GM21737 (cell line): ENCODE data around the gene MMP12.
"Not testable (repeated sequence)": the region's sequence is repeated elsewhere in the genome, so short reads cannot be mapped to it uniquely, and the experiment has no call there.

ENCODE experiments used
- ATAC-seq: cut with Tn5 transposase; IDR thresholded peaks from one replicate; pipeline ENCODE4 v1.9.1; 2021; ENCODE audit warnings: mild to moderate bottlenecking, moderate library complexity; ENCODE audit not compliant: unreplicated experiment

MMP12 gene

DNA sequence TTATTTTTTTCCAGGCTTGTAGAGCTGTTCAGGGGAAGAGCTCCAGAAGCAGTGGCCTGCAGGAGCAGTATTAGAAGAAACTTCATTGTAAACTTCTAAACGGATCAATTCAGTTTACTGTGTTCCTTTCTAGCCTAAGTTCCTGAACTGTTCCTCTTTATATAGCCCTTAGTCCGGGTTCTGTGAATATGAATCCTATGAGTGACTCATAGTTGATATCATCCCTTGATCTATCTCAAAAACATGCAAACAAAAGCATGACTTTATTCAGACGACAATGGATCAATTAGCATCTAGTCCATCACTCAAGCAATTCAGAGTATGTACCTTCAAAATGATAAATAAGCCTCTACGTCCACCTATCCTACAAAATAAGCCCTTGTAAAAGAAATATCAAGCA, at the start of gene MMP12:
MMP12 (minus strand) TSS at position 131 of the 400 bp plus-strand sequence; CDS start at position 86, 45 bp downstream.
- ATAC-seq: no peak

- ATAC-seq: no peak
These were observed 46.9 kb upstream of the MMP12 start for GRCh38 chr11:102921587-102922220.

- ATAC-seq: peak; percentile 69
These were observed 45.4 kb upstream of the MMP12 start for GRCh38 chr11:102920118-102920684.

DNA sequence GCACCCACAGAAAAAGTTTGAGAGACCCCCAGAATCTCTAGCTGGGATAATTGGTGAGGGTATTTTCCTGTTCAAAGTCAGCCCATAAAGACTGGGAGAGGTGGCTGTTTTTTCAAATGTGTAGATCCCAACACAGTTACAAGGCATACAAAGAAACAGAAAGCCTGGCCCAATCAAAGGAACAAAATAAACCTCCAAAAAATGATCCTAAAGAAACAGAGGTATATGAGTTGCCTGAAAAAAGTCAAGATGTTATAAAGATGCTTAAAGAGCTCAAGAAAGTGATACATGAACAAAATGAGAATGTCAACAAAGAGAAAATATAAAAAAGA, 40.2 kb upstream of the MMP12 start:
- ATAC-seq: no peak

- ATAC-seq: no peak
These were observed 39.7 kb upstream of the MMP12 start for GRCh38 chr11:102914238-102915043.

GRCh38 chr11:102912482-102912830, 37.7 kb upstream of the MMP12 start:
- no peak for ATAC-seq

DNA sequence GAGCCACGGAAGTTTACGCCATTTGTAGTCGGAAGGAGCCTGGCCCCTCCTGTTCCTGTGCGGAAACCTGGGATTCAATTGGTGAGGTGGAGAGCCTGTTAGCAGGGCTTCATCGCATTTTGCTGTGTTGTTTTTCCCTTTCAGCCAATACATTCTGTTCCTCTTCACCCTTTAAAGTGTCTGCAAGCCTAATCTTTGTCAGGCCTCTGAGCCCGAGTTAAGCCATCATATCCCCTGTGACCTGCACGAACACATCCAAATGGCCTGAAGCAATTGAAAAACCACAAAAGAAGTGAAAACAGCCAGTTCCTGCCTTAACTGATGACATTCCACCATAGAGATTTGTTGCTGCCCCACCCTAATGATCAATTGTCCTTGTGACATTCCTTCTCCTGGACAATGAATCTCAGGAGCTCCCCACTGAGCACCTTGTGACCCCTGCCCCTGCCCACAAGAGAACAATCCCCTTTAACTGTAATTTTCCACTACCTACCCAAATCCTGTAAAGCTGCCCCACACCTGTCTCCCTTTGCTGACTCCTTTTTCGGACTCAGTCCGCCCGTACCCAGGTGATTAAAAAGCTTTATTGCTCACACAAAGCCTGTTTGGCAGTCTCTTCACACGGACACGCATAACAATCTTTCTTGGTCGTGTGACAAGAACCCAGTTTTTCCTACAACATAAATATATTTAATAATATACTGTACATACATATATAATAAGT, 37.1 kb upstream of the MMP12 start:
- ATAC-seq: no peak

DNA sequence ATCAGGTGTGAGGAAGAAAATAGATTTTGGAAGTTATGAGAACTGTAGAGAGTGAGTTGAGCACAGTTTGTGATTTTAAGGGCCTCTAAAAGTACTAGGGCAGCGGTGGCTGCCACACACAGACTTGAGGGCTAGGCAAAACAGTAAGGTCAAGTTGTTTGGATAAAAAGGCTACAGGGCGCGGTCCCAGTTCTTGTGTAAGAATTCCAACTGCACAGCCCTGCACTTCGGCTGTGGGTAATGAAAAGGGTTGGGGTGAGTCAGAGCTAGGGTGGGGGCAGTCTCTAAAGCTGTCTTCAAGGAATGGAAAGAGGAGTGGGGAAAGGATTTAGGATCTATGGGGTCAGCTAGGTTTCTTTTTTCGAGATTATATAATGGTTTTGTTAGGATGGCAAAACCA, 31.1 kb upstream of the MMP12 start:
- not testable (repeated sequence) for ATAC-seq

DNA sequence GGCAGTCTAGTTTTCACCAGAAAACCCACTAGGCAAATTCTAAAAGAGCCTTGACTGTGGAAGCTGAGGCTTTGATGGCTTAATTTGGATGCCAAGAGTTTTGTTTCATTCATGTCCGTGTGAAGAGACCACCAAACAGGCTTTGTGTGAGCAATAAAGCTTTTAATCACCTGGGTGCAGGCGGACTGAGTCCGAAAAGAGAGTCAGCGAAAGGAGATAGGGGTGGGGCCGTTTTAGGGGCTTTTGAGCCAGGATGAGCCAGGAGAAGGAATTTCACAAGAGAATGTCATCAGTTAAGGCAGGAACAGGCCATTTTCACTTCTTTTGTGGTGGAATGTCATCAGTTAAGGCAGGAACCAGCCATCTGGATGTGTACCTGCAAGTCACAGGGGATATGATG, 29.1 kb upstream of the MMP12 start:
- ATAC-seq: not testable (repeated sequence)

GRCh38 chr11:102900346-102900745, 25.6 kb upstream of the MMP12 start:
- ATAC-seq: no peak

- ATAC-seq: no peak
These were observed 17.0 kb upstream of the MMP12 start for GRCh38 chr11:102891736-102892135.

GRCh38 chr11:102886999-102887398, 12.2 kb upstream of the MMP12 start:
- no peak for ATAC-seq

GRCh38 chr11:102883141-102883540, 8.4 kb upstream of the MMP12 start:
- ATAC-seq: peak; percentile 15

DNA sequence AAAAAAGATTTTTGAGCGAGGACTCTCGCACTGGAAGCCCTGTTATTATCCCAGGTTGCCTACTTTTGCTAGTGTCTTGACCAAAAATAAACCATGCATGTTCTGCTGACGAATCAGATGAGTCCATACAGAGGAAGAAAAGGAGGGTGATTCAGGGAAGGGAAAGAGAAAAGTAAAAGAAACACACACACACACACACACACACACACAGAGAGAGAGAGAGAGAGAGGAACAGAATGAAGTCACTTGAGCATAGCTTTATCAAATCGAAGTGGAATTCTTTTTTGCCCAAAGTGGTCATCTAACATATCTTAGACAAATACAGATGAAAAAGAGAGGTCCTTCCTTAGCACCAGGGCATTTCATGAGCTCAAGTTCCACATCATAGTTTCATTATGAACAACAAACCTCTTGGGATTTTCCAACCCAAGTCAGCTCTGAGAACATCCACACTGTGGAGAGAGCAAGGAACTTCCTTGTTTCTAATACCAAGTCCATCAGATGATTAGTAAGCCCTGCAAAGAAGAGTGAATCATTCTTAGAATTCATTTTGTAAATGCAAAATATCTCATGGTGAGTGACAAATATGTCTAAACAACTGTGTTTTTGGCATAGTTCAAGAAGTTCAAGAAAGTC, 7.7 kb upstream of the MMP12 start:
- peak; percentile 59 for ATAC-seq

DNA sequence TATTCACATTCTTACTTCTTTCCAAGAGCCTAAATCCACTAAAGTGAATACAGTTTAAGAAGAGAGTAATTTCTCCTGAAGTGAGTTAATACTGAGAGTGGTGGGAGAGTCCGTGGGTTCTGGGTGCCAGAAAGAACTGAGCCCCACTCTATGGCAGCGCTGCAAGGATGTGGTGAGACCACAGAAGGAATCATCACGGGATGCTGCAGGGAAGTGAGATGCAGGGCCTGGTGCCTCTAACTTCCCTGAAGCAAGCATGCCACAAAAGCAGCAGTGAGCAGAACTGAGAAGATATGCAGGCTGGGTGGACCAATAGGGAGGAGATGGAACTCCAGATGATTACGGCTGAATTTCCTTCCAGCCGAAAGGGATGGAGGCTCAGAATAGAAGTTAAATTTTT, 5.0 kb upstream of the MMP12 start:
- ATAC-seq: no peak

DNA sequence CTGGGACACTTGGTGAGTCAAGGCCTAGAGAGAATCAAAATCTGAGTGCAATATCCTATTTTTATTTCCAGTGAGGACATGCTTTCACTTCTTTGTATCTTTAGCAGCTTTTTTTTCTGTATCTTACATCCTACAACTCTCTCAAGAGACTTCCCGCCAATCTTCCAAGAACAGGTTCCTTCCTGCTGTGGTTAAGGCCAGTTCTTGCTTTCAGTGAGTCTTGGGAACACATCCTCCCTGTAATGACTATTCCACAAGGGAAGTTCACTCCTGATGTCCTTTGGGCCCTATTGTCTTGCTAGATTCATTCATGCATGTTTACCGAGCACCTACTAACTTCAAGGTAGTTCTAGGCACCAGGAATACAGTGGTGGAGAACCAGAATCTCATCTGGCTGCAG, 3.8 kb upstream of the MMP12 start:
- ATAC-seq: no peak

DNA sequence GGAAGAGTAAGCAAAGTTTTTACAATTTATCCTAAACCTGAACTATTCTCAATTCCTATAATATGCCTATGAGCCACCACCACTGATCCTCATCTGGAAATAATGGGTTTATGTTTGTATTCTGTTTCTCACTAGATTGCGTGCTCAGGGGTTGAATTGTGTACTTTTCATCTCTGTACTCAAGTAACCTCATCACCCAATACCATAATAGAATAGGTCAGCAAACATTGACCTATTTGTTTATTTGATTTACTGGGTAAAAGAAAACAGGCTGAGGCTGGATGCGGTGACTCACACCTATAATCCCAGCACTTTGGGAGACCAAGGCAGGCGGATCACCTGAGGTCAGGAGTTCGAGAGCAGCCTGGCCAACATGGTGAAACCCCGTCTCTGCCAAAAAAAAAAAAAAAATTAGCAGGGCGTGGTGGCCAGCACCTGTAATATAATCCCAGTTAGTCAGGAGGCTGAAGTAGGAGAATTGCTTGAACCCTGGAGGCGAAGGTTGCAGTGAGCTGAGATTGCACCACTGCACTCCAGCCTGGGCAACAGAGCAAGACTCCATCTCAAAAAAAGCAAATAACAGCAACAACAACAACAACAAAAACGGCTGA, 5.3 kb downstream of the MMP12 start:
- not testable (repeated sequence) for ATAC-seq

DNA sequence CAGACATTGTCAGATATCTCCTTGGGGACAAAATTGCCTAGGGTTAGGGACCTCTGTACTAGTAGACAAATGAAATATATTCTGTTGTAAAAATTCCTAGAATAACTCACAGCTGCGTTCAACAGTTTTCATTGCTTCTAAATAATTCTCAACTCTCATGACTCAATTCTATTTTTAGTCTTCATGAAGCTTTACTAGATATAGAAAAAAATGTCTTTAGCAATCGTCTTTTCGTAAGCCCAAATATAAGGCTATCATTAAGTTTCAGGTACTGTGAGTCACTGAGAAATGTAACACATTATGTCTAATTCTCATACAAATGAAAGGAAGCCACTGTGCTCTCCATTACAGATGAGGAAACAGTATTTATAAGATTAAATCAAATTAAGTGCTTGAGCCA, 6.4 kb downstream of the MMP12 start:
- no peak for ATAC-seq

- ATAC-seq: no peak
These were observed 10.1 kb downstream of the MMP12 start for GRCh38 chr11:102864724-102865123.

DNA sequence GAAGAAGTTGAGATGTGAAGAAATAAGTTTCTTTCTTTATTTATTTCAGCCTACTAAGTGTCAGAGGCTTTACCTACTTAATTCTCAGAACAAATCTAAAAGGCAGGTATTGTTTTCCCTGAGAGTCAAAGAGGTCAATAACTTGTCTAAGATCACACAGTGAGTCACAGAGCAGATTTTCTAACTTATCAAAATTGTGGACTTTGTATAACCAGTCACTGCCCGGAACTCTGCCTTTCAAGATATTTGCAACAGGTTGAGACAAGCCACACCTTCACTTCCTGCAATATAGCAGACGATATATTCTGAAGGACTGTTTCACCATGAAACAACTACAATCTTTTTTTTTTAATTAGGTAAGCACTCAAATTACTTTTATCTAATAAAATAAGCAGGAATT, 20.8 kb downstream of the MMP12 start:
- no peak for ATAC-seq

DNA sequence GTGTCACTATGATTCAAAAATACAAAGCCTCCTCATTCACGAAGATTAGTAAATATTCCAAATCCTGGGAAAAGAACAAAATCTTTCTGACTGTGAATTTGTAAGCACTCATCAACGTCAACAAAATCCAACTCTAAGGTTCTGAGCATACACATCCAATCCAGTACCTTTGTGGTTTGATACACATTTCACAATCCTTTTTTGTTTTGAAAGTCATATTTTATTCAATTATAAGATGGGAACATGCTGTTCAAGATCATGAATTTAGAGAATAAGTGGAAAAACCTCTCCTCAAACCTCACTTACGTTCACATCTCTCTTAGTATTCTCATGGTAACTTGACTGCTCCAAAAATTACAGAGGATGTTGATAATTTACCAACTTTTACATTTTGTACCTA, 21.7 kb downstream of the MMP12 start:
- no peak for ATAC-seq
